Epidermal melanocyte (primary cell): ENCODE data around the gene MTHFD1L.
"Not testable (repeated sequence)": the region's sequence is repeated elsewhere in the genome, so short reads cannot be mapped to it uniquely, and the experiment has no call there.

Experiments used
- DNase-seq: peaks from one replicate; pipeline ENCODE4 v3.0.0; 2011; ENCODE audit warnings: low spot score; ENCODE audit not compliant: insufficient read length

The MTHFD1L gene

DNA sequence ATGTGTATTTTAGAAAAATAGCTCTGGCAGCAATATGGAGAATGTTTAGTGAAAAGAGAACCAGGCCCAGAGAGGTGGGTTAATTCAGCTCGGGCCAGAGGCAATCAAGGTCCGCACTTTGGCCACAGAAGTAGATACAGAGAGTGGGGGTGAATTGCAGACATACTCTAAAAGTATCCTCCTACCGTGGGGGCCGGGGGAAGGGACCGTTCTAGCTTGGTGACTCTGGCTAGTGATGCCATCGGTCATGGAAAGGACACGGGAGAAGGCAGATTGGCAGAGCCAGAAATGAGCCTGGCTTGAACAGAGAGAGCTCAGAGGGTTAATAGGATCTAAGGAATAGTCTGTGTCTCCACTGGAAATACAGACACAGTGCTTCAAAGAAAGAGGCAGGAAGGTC lies 173.1 kb downstream of the MTHFD1L start:
- DNase-seq = no peak

DNA sequence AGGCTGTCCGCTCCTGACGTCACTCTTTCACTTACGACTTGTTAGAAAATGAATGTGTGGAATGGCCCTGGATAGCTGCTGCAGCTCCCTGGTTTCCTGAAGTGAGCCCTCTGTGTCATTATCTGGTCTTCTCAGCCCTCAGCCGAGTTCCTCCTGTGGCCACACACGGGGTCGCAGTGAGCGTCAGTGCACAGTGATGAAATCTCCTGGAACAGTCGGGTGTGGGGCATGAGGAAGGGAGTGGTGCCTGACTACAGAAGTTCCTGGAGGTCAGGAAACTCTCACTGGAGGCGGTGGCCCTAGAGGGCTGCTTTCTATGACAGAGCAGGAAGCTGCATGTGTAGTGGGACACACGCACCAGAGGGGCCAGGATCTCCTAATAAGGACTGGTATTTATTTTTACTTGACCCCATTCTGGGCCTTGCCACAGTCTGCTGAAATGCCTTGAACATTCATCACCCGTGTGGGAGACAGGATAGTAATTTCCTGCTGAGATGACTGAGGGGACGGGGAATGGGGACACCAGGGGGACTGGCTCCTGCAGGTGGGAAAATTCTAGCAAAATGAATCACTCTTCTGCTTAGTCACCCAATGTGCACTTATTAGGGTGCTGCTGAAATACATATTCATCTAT lies 175.5 kb downstream of the MTHFD1L start:
- not testable (repeated sequence) for DNase-seq

DNA sequence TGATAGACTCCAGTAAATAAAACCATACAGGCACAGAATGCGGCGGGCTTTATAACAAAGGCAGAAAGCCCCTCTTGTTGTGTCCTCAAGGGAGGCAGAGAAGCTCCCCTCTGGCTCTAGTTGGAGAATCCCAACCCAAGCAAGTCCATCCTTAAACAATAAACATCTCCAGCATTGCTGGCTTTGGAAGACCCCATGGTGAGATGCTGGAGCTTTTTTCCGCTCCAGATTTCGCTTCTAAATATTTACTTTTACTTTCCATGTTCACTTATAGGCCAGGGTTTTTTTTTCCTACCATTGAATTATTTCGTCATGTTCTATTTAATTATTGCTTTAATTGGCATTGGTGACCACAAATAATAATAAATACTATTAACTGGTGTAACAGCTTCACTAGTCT lies 176.2 kb downstream of the MTHFD1L start:
- DNase-seq = no peak

DNA sequence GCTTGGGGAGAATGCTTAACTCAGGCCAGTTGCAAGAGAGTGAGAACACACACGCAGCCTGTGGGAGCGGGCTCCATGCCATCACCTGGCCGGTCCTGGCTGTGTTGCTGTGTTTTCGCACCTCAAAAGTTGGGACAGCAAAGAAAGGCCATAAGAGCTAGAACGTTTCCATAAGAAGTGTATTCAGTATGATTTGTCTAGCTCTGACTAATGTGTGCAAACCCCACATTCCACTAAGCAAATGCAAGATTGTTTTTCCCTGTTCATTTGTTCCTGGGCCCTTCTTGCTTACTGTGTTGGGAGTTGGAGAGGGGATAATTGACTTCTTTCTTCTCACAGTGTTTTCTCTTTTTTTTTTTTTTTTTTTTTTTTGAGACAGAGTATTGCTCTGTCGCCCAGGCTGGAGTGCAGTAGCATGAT lies 177.4 kb downstream of the MTHFD1L start:
- DNase-seq = not testable (repeated sequence)

DNA sequence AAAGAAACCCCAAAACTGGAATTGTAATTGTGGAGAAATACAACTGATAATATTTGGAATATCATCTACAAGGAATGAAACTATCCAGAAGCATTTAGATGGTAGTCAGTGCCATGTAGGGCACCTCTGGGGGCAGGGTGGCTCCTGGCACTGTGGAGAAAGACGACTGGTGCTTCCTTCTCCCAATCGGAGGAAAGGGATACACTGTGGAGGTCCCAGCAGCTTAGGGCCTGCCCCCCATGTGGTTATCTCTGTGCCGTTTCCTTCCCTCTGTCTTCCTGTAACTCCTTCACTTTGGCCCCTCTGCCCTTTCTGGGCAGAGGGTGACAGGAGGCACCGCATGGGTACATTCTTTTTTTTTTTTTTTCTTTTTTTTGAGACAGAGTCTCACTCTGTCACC lies 178.4 kb downstream of the MTHFD1L start:
- no peak for DNase-seq

DNA sequence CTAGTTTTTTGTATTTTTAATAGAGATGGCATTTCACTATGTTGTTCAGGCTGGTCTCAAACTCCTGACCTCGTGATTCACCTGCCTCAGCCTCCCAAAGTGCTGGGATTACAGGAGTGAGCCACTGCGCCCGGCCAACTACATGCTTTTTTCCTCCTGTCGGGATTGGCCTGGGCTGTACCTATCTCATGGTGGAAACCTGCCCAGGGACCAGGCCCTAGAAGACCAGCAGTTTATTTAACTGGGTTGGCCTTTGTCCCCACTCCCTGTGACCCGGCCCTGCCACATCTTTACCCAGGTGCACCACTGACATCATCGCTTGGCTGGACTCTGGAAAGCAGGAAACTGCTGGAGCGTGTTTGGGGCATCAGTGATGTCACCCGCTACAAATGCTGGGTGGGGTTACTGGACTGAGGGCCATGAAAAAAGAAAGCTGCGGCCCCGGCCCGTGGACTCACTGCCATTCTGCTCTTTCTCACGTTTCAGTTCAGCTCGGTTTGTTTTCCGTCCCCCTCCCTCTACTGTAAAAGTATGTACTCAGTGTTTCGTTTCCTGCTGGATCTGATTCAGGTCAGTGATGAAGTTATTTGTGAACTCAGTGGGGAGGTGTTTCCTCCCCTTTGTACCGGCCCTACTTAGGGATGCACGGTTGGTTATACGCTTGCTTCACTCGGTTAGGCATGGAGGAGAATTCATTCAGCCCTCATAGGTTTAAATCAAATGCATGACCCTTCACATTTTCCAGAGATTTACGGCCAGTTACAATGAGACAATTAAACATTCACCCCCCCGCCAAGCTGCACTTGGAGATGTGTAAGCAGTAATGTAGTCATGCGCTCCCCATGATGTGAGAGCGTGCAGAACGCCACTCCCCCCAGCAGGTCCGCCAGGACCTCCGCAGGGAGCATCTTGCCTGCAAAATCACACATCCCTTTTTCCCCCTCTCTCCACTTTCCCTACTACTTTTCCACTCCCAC lies 179.3 kb downstream of the MTHFD1L start:
- DNase-seq = no peak

DNA sequence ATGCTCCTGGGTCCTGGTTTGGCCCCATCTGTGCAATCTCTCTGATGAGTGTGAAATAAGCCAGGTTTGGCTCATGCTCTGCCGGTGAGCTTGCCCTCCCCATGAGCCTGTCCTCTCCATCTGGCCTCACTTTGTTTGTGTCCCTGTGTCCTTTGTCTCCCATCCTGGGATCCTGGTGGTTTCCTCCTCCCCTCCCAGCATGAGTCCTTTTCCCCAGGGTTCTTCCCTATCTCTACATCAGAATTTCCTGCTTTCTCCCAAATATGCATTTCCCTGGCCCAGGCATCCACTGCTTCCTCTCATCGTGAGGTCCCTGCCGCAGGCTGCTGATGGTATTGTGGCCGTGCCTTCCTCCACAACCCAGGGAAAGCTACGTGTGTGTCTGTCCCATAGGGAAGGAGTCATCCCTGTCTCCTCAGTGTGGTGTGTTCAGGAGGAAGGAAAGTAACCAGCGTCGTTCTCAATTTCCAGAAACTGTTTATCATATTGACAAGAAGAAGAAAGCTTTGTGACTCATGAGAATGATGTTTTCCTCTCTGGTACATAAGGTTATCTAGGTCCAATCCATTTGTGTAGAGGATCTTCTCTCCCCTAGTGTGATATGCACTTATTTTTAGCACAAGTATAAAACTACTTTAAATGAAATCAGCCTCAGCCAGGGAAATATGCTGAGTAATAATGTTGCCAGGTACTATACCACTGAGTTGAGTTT lies 180.2 kb downstream of the MTHFD1L start:
- DNase-seq = not testable (repeated sequence)

DNA sequence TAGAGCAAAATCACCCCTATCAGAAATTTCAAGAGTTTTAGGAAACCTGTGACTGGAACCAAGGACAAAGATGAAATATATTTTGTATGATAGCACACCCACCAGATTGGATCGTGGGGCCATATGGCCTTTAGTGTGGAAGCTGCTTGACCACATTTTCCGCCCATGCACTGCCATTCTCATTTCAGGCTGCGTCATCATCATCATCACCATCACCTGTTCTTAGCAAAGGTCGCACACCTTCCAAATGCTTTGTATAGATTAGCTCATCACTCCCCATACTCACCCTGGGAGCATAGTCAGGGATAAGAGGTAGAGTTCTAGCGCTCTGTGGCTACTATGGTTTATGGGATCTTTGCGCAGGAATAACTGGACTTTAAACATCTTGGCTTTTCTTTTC lies 185.7 kb downstream of the MTHFD1L start:
- no peak for DNase-seq

DNA sequence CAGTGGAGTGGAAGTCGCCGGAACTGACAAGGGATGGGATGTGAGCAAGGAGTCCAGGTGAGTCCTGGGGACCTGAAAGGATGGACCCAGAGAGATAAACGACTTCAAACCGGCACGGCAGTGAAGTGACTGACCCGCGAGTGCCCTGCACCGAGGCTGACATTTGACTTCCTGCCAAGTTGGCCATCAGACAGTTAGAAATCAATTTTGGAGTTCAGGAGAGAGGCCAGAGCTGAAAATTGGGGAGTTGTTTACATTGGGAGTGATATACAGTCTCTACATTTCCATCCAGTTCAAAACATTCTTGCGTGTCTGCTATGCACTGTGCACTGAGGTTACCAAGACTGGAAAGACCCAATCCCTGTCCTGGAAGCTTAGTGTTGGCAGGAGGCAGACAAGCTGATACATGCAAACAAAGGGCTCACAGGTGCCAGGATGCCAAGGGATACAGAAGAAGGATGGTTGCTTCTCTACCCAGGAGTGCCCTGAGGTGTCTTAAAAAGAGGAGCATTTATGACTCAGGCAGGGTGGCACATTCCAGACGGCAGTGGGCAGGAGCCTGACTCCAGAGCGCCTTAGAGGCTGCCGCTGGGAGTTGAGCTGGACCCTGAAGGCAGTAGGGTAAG lies 186.6 kb downstream of the MTHFD1L start:
- DNase-seq = no peak

DNA sequence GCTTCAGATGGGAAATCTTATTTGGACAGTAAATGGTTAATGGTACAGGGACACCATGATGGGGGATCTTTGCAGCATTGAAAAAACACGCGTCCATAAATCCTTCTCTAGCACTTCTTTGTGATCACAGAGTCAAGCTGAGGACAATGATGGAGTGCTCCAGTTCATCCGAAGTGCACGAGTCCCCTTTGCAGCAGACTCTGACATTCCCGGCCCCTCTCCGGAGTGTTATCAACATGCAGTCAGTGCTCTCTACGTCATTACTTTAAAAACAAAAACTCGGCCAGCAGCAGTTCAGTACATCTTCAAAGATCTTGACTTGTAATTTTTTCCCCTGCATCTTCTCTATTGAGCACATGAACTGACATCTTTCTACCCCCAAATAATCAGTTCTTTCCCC lies 188.8 kb downstream of the MTHFD1L start:
- no peak for DNase-seq

DNA sequence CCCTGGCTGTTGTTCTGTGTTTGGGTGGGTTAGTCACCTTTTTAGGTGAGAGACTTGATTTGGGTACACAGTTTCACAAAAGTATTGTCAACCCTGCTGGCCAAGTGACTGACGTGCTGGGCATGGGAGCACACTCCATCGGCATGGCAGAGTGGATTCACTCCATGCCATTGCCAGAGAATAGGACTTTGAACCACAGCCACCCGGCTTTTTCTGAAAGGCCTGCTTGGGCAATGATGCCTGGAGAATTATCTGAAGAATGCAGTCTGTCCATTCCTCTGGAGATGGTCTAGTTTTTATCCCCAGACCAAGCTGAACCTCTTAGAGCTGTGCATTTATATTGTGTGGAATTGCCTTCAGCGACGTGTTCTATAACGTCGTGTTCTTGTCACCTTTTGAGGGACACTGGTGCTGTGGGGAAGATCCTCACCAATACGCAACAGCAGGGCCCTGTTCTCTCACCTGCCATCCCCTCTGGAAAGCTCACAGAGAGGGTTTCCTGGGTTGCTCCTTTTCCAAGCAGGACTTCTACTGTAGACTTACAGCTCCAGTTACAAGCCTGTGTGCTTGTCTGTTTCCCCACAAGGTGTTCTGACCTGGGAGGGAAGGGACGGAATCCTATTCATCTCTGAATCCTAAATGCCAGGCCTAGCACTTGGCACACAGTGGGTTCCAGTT lies 190.9 kb downstream of the MTHFD1L start:
- no peak for DNase-seq

DNA sequence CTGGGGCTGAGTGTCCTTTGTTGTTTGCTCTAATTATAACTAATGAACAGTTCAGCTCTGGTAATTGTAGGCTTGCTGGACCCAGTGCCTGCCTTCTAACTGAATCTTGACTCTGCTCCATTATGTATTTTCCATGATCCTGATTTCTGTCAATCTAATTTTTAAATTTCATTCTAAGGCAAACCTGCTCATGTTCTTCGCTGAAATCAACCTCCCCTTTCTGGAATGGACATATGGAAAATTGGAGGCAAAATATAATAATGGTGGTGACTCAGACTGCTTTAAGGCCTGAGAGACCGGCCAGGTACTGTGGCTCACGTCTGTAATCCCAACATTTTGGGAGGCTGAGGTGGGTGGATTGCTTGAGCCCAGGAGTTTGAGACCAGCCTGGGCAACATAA lies 191.6 kb downstream of the MTHFD1L start:
- no peak for DNase-seq

DNA sequence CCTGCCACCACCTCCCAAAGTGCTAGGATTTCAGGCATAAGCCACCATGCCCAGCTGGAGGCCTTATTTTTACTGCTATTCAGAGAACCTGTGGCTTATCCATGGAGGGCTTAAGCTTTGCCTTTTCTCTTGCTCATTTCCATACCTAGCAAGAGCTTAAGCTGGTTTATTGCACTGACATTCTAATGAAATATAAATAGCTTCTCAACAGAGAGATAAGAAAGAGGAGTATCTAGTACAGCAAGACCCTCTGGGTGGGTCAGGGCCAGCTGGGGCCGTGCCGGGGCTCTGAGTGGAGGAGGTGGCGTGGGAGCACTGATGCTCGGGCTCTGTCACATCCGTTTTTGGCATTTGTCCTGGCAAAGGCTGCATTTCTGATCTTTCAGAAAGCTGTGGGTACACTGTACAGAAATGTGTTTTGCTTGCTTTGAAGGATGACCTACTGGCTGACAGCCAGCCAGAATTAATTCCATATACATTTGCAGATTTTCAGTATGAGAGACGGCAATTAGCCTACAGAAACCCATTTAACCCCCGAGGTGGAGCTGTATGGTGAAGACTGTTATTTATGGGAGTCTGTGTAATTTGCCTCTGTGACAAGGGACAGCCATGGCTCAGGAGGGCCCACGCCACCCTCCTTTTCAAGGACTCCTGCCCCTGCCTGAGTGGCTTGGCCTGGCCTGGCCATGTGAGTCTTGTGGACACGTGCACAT lies 192.7 kb downstream of the MTHFD1L start:
- DNase-seq = no peak

DNA sequence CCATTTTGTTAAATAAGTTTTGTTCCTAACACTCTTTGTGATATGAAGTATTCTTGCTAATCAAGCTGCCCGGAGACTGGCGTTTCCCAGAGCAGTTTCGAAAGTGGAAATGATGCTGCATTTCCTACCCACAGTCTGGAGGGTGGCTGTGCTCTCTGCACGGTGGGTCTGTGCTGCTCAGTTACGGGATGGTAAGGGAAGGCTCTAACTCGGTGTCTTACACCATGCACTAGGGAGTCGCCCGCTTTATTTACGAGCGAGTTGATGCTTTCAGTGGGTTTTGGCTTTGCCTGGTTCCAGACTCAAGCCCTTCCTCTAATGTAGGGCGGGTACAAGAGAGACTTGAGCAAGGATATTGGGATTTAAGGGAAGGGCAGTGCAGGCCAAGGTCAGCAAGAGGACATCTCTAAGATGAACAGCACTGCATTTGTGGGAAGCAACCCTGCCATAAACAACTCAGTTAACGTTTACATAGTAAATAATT lies 194.2 kb downstream of the MTHFD1L start:
- DNase-seq = no peak

DNA sequence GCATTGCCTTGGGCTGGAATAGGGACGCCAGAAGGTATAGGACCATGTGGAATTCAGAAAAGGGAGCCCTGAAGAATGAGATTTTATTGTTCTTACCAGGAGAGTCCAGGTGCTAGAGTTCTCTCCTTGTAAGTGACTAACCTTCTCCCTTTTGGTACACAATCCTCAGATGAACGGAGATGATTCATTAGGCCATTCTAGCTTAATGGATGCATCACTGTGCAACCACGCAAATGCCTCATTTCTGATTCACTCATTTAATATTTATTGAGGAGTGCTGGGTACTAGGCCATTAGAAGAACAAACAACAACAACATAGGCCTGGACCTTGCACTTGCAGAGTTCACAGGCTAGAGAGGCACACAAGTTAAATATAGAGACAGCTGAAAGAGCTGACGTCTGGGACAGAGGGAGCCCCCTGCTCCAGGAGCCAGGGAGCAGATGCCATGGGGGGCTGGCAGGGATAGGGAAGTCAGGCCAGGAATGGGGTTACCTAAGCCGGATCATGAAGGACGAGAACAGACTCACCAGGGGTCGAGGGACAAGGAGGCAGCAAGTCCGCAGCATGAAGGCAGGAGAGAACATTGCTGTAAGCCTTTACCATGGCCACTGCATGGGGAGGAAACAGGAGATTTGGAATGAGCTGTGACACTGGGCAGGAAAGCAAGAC lies 194.7 kb downstream of the MTHFD1L start:
- DNase-seq = no peak

DNA sequence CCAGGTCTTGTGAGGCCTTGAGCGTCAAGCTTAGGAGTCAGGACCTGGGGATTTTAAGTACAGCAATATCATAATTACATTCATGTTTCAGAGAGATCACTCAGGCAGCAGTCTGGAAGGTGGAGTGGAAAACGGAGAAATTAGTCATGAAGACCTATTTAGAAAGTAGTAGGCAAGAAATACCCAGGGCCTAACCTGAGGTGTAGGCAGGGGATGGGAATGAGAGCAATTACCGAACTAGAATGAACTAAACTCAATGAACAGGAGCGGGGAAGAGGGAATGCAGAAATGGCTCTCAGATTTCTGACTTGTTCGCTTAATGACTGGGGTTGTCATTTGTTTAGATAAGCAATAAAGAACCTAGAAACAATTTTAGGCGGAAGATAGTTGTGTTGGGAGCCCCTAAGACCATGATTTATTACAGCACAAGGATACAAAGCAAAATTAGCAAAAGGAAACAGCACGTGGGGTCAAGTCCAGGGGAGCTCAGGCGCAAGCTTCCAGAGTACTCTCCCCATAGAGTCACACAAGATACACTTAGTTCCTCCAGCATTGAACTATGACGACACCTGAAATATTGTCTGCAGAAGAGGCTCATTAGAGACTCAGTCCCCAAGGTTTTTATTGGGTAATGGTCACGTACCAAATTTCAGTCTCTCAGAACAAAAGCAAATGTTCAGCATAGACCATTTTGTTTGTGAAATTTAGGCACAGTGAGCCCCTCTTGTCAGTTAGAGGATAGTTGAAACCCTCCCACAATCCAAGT lies 195.4 kb downstream of the MTHFD1L start:
- no peak for DNase-seq

DNA sequence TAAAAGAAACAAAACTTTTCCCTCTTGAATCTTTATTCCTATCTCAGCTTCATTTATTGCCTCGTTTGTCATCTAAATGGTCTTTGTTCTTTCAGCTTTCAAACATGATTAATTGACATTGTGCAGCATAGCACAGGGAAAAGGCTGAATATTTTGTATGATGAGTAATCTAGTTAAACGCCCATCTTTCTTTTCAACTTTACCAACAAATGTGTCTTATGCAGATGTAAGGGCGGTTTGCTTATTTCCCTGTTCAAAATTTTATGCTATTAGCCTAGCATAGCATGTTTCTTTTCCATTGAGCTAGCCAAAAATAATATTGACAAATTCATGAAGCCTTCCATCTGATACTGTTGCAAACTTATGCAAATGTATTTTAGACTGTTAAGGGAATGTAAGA lies 197.8 kb downstream of the MTHFD1L start:
- DNase-seq = no peak

DNA sequence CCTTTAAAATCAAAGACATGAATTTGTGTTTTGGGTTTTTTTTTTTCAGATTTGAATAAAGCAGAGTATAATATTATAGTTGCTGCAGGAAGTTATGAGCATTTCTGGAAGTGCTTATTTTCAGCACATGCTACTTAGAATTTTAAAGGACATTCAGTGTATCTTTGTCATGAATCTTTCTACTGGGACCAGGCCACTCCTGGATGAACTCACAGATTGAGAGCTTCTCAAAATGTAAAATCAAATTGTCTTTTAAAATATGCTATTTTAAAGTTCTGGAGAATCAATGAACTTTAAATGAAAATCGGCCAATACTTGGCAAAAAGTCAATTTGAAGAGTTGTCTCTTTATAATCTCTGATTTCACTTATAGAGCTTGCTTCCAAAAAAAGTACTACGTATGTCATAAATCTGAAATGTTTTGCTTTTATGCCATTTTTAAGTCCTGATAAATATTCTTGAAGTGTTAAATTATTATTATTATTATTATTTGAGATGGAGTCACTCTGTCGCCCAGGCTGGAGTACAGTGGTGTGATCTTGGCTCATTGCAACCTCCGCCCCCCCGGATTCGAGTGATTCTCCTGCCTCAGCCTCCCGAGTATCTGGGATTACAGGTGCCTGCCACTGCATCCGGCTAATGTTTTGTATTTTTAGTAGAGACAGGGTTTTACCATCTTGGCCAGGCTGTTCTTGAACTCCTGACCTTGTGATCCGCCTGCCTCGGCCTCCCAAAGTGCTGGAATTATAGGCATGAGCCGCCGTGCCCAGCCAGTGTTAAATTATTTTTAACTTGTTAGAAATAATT lies 198.5 kb downstream of the MTHFD1L start:
- no peak for DNase-seq
